HFFc6 (cell line): ENCODE results near the gene OR2T8. TPM values are rescaled to one million over a fixed set of nuclear protein-coding genes. Genes with fewer than 3 reads are reported as not detected.

Experiments
- DNase-seq: peaks from one replicate; pipeline ENCODE4 v3.0.0-alpha.2; 2018
- H3K27ac Mint-ChIP-seq: 2 replicates; pipeline ENCODE4 v1.8.0; 2020; ENCODE audit warnings: mild to moderate bottlenecking, mixed read lengths
- H3K27me3 Mint-ChIP-seq: 2 replicates; pipeline ENCODE4 v1.8.0; 2021; ENCODE audit warnings: mild to moderate bottlenecking, moderate library complexity, mixed read lengths; ENCODE audit not compliant: insufficient read depth
- H3K36me3 Mint-ChIP-seq: 2 replicates; pipeline ENCODE4 v1.8.0; 2021; ENCODE audit warnings: low read depth, mixed read lengths
- H3K4me1 Mint-ChIP-seq: 2 replicates; pipeline ENCODE4 v1.8.0; 2020; ENCODE audit warnings: low read depth, mixed read lengths
- H3K4me3 Mint-ChIP-seq: 2 replicates; pipeline ENCODE4 v1.8.0; 2020; ENCODE audit warnings: mild to moderate bottlenecking, moderate library complexity, mixed read lengths
- H3K9me3 Mint-ChIP-seq: 2 replicates; pipeline ENCODE4 v1.8.0; 2020; ENCODE audit warnings: mild to moderate bottlenecking, mixed read lengths
- total RNA-seq, 6 experiments: library from RNA; stranded (reverse); fragmentation: NEBNext Ultra II Directional; extraction: Animal tissue kit (Norgen Biotek cat#: 25700); gene quantifications; 2 replicates in 1 of 6; 3 replicates in 5 of 6; pipeline ENCODE4 v1.2.3, GENCODE V29; 2021
- TF ChIP-seq, protein P1 (sequence below): fragments of 200-600 bp; sonication (generic); IDR thresholded peaks from 2 replicates; pipeline ENCODE4 v1.5.0; 2021; ENCODE audit warnings: antibody characterized with exemption, mild to moderate bottlenecking

OR2T8 gene
- total RNA-seq, 6 experiments from 2014 or later = not detected

DNA sequence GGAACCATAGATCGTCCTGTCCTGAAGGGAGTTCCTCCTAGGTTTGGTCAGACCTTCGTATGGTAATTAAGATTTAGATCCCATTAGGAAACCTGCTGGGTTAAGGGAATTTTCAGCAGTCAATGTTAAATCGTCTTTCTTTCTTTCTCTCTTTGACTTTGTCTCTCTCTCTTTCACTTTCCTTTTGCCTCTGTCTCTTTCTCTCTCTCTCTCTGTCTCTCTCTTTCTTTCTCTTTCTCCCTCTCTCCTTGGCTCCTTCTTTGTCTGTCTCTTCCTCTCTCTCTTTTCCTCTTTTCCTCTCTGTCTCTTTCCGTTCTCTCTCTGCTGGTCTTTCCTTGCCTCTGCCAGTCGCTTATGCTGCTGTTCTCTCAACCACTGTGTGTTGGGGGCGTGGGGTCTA is 15.9 kb upstream of the OR2T8 start:
- Mint-ChIP-seq H3K27ac (no peak overlapping the region; the same call in 1 of the 2 replicates), H3K4me1 (peaks cover 36% of the 10 kb centered on the region), H3K36me3 (no peaks in the 10 kb centered on the region), H3K9me3 (peaks cover 8% of the 10 kb centered on the region), H3K4me3 (peak overlapping the region; percentile 59), H3K27me3 (peaks cover 12% of the 10 kb centered on the region)
- TF ChIP-seq, protein P1, sequence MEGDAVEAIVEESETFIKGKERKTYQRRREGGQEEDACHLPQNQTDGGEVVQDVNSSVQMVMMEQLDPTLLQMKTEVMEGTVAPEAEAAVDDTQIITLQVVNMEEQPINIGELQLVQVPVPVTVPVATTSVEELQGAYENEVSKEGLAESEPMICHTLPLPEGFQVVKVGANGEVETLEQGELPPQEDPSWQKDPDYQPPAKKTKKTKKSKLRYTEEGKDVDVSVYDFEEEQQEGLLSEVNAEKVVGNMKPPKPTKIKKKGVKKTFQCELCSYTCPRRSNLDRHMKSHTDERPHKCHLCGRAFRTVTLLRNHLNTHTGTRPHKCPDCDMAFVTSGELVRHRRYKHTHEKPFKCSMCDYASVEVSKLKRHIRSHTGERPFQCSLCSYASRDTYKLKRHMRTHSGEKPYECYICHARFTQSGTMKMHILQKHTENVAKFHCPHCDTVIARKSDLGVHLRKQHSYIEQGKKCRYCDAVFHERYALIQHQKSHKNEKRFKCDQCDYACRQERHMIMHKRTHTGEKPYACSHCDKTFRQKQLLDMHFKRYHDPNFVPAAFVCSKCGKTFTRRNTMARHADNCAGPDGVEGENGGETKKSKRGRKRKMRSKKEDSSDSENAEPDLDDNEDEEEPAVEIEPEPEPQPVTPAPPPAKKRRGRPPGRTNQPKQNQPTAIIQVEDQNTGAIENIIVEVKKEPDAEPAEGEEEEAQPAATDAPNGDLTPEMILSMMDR = no peak
- DNase-seq = no peak

DNA sequence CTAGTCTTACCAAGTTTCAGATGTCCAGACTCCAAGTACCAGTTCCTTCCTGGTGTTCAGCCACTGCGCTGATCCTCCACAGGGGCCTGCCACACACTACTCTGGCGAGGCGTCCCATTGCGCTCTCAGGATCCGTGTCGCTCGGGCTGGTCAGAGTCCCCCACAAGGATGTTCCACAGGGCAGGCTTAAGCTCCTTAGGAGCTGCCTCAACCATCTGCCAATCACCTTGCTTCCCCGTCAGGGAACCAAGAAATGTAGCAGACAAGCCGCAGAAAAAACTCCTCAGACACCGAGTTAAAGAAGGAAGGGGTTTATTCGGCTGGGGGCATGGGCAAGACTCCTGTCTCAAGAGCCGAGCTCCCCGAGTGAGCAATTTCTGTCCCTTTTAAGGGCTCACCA is 14.9 kb upstream of the OR2T8 start:
- TF ChIP-seq, protein P1 = no peak
- Mint-ChIP-seq H3K36me3 (no peaks in the 10 kb centered on the region), H3K4me3 (no peak overlapping the region; the same call in 1 of the 2 replicates), H3K27ac (no peak overlapping the region), H3K4me1 (peaks cover 36% of the 10 kb centered on the region), H3K27me3 (peaks cover 13% of the 10 kb centered on the region), H3K9me3 (peaks cover 8% of the 10 kb centered on the region)
- DNase-seq = no peak

DNA sequence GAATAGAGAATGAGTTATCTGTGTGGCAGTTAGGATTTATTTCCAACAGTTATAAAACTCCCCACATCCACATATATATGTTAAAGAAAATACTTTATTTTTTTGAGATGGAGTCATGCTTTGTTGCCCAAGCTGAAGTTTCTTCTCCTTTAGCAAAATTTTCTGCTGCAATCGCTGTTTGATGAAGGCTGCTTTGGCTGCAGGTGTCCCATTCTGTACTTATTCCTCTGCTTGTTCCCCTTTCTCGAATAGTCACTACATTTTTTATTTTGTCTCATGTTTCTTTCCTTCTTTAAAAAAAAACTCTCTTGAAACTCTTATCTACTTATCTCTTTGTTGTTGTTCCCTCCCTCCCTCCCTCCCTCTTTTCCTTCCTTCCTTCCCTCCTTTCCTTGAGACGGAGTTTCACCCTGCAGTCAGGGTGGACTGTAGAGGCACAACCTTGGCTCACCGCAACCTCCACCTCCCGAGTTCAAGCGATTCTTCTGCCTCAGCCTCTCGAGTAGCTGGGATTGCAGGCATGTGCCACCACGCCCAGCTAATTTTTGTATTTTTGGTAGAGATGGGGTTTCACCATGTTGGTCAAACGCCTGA is 14.0 kb upstream of the OR2T8 start:
- Mint-ChIP-seq H3K36me3 (no peaks in the 10 kb centered on the region), H3K9me3 (peaks cover 8% of the 10 kb centered on the region), H3K27me3 (peaks cover 13% of the 10 kb centered on the region), H3K27ac (peak overlapping the region; percentile 65), H3K4me3 (peak overlapping the region; percentile 79), H3K4me1 (peaks cover 36% of the 10 kb centered on the region)
- TF ChIP-seq, protein P1 = no peak
- no peak for DNase-seq

DNA sequence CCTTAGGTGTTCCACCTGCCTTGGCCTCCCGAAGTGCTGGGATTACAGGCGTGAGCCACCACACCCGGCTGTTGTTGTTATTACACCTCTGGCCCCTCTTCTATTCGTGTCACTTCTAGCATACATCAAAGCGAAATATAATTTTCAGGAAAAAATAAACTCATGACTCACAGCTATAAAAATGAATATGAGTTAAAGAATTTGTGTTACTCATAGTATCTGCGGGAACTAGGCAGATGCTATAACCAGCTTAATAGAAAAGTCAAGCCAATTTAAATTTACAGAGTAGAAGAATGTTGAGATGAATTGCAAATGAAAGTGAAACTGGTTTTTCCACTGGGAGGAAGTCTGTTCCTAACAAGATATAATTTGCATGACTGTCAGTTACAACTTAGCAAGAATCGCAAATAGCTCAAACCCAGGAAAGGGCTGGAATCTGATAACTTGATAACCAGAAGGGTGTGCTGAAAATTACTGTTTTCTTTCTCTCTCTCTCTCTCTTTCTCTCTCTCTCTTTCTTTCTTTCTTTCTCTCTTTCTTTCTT is 13.5 kb upstream of the OR2T8 start:
- H3K27ac Mint-ChIP-seq = peak overlapping the region; percentile 65
- peak overlapping the region; percentile 79 for H3K4me3 Mint-ChIP-seq
- TF ChIP-seq, protein P1 = no peak
- peaks cover 8% of the 10 kb centered on the region for H3K9me3 Mint-ChIP-seq
- peak; percentile 87 for DNase-seq
- H3K36me3 Mint-ChIP-seq = no peaks in the 10 kb centered on the region
- peaks cover 10% of the 10 kb centered on the region for H3K27me3 Mint-ChIP-seq
- H3K4me1 Mint-ChIP-seq = peaks cover 36% of the 10 kb centered on the region

DNA sequence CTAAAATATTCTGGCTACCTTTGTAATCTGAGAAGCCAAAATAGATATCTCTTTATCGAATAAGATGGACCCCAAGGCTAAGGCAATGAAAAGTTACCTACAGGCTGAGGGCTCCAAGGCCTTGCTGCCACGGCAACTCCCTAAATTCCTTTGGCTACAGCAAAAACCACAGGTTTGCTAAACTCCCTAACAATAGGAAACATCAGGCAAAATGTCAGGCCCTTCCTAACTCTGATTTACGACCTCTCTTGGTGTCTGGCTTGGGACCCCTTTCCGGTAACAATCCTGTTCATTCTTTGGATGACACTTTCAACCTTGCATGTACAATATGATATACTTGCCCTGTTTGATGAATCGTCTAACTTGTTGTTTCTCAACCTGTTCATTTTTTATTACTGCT is 11.3 kb upstream of the OR2T8 start:
- TF ChIP-seq, protein P1 = no peak
- no peaks in the 10 kb centered on the region for H3K36me3 Mint-ChIP-seq
- no peak overlapping the region for H3K4me3 Mint-ChIP-seq
- peaks cover 35% of the 10 kb centered on the region for H3K4me1 Mint-ChIP-seq
- H3K27ac Mint-ChIP-seq = no peak overlapping the region
- peaks cover 8% of the 10 kb centered on the region for H3K9me3 Mint-ChIP-seq
- no peak for DNase-seq
- H3K27me3 Mint-ChIP-seq = peaks cover 8% of the 10 kb centered on the region
